ENCODE results near the gene EBPL.

Gene EBPL

GRCh38 chr13:49676581-49677298 lies 14.5 kb downstream of the EBPL start:
- DNase-seq (ENCODE audit: low read depth) = no peak

GRCh38 chr13:49670828-49671227 lies 20.5 kb downstream of the EBPL start:
- DNase-seq (ENCODE audit: low read depth) = no peak

GRCh38 chr13:49669735-49670309 lies 21.5 kb downstream of the EBPL start:
- DNase-seq (ENCODE audit: low read depth) = no peak

- no peak for DNase-seq (ENCODE audit: low read depth)
These were observed 23.5 kb downstream of the EBPL start for GRCh38 chr13:49667773-49668172.

GRCh38 chr13:49664606-49665005 lies 26.7 kb downstream of the EBPL start:
- no peak for DNase-seq (ENCODE audit: low read depth)

- no peak for DNase-seq (ENCODE audit: low read depth)
These were observed 34.0 kb downstream of the EBPL start for GRCh38 chr13:49657241-49657641.

GRCh38 chr13:49655906-49656305 lies 35.4 kb downstream of the EBPL start:
- DNase-seq (ENCODE audit: low read depth) = no peak

- DNase-seq (ENCODE audit: low read depth) = no peak
These were observed 37.3 kb downstream of the EBPL start for GRCh38 chr13:49654011-49654410.

- DNase-seq (ENCODE audit: low read depth) = no peak
These were observed 37.8 kb downstream of the EBPL start for GRCh38 chr13:49653478-49653877.

GRCh38 chr13:49652355-49653305 lies 38.7 kb downstream of the EBPL start:
- DNase-seq (ENCODE audit: low read depth) = no peak

- DNase-seq (ENCODE audit: low read depth) = no peak
These were observed 39.5 kb downstream of the EBPL start for GRCh38 chr13:49651570-49652354.

GRCh38 chr13:49649963-49650312 lies 41.3 kb downstream of the EBPL start:
- no peak for DNase-seq (ENCODE audit: low read depth)

GRCh38 chr13:49649244-49649962 lies 41.9 kb downstream of the EBPL start:
- no peak for DNase-seq (ENCODE audit: low read depth)

- DNase-seq (ENCODE audit: low read depth) = no peak
These were observed 44.6 kb downstream of the EBPL start for GRCh38 chr13:49646688-49647087.

- DNase-seq (ENCODE audit: low read depth) = no peak
These were observed 45.8 kb downstream of the EBPL start for GRCh38 chr13:49645451-49645850.

- no peak for DNase-seq (ENCODE audit: low read depth)
These were observed 48.1 kb downstream of the EBPL start for GRCh38 chr13:49643035-49643646.

GRCh38 chr13:49641801-49642291 lies 49.4 kb downstream of the EBPL start:
- no peak for DNase-seq (ENCODE audit: low read depth)

- no peak for DNase-seq (ENCODE audit: low read depth)
These were observed 52.6 kb downstream of the EBPL start for GRCh38 chr13:49638744-49639072.

- no peak for DNase-seq (ENCODE audit: low read depth)
These were observed 53.1 kb downstream of the EBPL start for GRCh38 chr13:49638030-49638743.

- DNase-seq (ENCODE audit: low read depth) = no peak
These were observed 54.6 kb downstream of the EBPL start for GRCh38 chr13:49636705-49637104.

All from activated T-helper 1 cell treated with Interleukin-2 at 50 U/mL for 16 hours (primary cell).